OCI-LY3 (cell line): ENCODE results near the gene G6PC3.
"Not testable (repeated sequence)": the region's sequence is repeated elsewhere in the genome, so short reads cannot be mapped to it uniquely, and the experiment has no call there.

ENCODE experiments used
- H2AFZ ChIP-seq: fragments of 200-600, 300-600 bp; shearing (Covaris generic); 2 replicates; pipeline ENCODE4 v1.6.0; 2014; ENCODE audit warnings: antibody characterized with exemption, low read depth, low read length
- H3K27ac ChIP-seq: fragments of 200-600, 300-600 bp; sonication (generic); 2 replicates; pipeline ENCODE4 v1.5.1; 2014; ENCODE audit warnings: mild to moderate bottlenecking, low read length, moderate library complexity, mixed read lengths
- H3K27me3 ChIP-seq: fragments of 200-600, 300-600 bp; sonication (generic); 2 replicates; pipeline ENCODE4 v1.6.1; 2014; ENCODE audit warnings: low read depth, low read length, mixed read lengths
- H3K36me3 ChIP-seq: fragments of 200-600, 300-600 bp; sonication (generic); replicated peaks from 2 replicates; pipeline ENCODE3; 2014; ENCODE audit warnings: low read depth, low read length, mixed read lengths
- H3K4me1 ChIP-seq: fragments of 300-600, 200-600 bp; sonication (generic); 2 replicates; pipeline ENCODE4 v1.6.1; 2014; ENCODE audit warnings: low read length, mixed read lengths
- H3K4me2 ChIP-seq: fragments of 200-600, 300-600 bp; sonication (generic); 2 replicates; pipeline ENCODE4 v1.6.1; 2014; ENCODE audit warnings: low read length, mixed read lengths
- H3K4me3 ChIP-seq: fragments of 300-600, 200-600 bp; sonication (generic); 2 replicates; pipeline ENCODE4 v1.5.1; 2014; ENCODE audit warnings: antibody characterized with exemption, mild to moderate bottlenecking, low read length, moderate library complexity
- H3K79me2 ChIP-seq: fragments of 300-600, 200-600 bp; shearing (Covaris generic); 2 replicates; pipeline ENCODE4 v1.6.1; 2014; ENCODE audit warnings: mild to moderate bottlenecking, low read length, mixed read lengths
- H3K9ac ChIP-seq: fragments of 300-600, 200-600 bp; shearing (Covaris generic); 2 replicates; pipeline ENCODE4 v1.6.0; 2014; ENCODE audit warnings: mild to moderate bottlenecking, low read length, moderate library complexity
- H3K9me3 ChIP-seq: fragments of 200-600, 300-600 bp; shearing (Covaris generic); 2 replicates; pipeline ENCODE4 v1.6.1; 2014; ENCODE audit warnings: low read length, mixed read lengths; ENCODE audit not compliant: insufficient read depth
- H4K20me1 ChIP-seq: fragments of 200-600, 300-600 bp; sonication (generic); 2 replicates; pipeline ENCODE4 v1.6.1; 2016; ENCODE audit warnings: low read length, mixed read lengths; ENCODE audit not compliant: insufficient read depth
- CTCF ChIP-seq: fragments of 200-600, 300-600 bp; sonication (generic); IDR thresholded peaks from 2 replicates; pipeline ENCODE4 v1.5.1; 2014; ENCODE audit warnings: antibody characterized with exemption, low read length, low read depth
- EZH2phosphoT487 ChIP-seq: fragments of 200-600 bp; shearing (Covaris generic); IDR thresholded peaks from 2 replicates; pipeline ENCODE4 v1.6.1; 2018; ENCODE audit warnings: antibody characterized with exemption, mixed run types, low read depth

Gene G6PC3

GRCh38 chr17:44070455-44071197 lies at the start of gene G6PC3:
TSS of gene G6PC3 (plus strand) at chr17:44070735. CDS start at chr17:44070966, 231 bp downstream.
- Histone ChIP-seq H3K4me2 (peak within 1 kb of the TSS; percentile 72), H4K20me1 (no peaks in the 10 kb centered on the region), H3K9ac (peak within 1 kb of the TSS; percentile 91), H3K4me1 (peaks cover 19% of the 10 kb centered on the region), H3K4me3 (peak within 1 kb of the TSS; percentile 95), H3K79me2 (peaks cover 35% of the 10 kb centered on the region), H3K27me3 (no peaks in the 10 kb centered on the region), H3K9me3 (no peaks in the 10 kb centered on the region), H2AFZ (peak within 1 kb of the TSS; percentile 63; the same call in 1 of the 2 replicates), H3K27ac (peak within 1 kb of the TSS; percentile 80), H3K36me3 (peaks cover 2% of the 10 kb centered on the region)
- TF ChIP-seq EZH2phosphoT487 (no peak), CTCF (no peak)

- not testable (repeated sequence) for H3K27me3 ChIP-seq, H3K36me3 ChIP-seq
Measured at GRCh38 chr17:44021227-44021626, 49.3 kb upstream of the G6PC3 start.

GRCh38 chr17:44022246-44022645 lies 48.3 kb upstream of the G6PC3 start:
- no peak overlapping the region for H2AFZ ChIP-seq
- H4K20me1 ChIP-seq, result 0 out of 2 replicates have a peak, but pooled peaks cover 3% of the 10 kb centered on the region
- H3K27me3 ChIP-seq, result no peaks in the 10 kb centered on the region
- H3K79me2 ChIP-seq, result no peaks in the 10 kb centered on the region
- no peaks in the 10 kb centered on the region for H3K9me3 ChIP-seq
- H3K4me3 ChIP-seq, result no peak overlapping the region
- H3K4me2 ChIP-seq, result peak overlapping the region; percentile 43; the same call in 1 of the 2 replicates
- TF ChIP-seq EZH2phosphoT487 (no peak), CTCF (no peak)
- peaks cover 3% of the 10 kb centered on the region for H3K36me3 ChIP-seq
- peaks cover 12% of the 10 kb centered on the region for H3K4me1 ChIP-seq
- H3K27ac ChIP-seq, result no peak overlapping the region
- H3K9ac ChIP-seq, result no peak overlapping the region

More at GRCh38 chr17:44021227-44021626, 49.3 kb upstream of the G6PC3 start:
- not testable (repeated sequence) for H3K4me3 ChIP-seq, H3K79me2 ChIP-seq, H2AFZ ChIP-seq, H3K4me2 ChIP-seq, H3K9ac ChIP-seq, H4K20me1 ChIP-seq, H3K27ac ChIP-seq, H3K9me3 ChIP-seq
- peaks cover 12% of the 10 kb centered on the region for H3K4me1 ChIP-seq

- Histone ChIP-seq H3K27me3 (no peaks in the 10 kb centered on the region), H2AFZ (no peak overlapping the region), H3K9me3 (no peaks in the 10 kb centered on the region), H3K4me1 (peaks cover 12% of the 10 kb centered on the region), H3K27ac (no peak overlapping the region), H3K36me3 (peaks cover 10% of the 10 kb centered on the region), H3K4me2 (no peak overlapping the region), H3K79me2 (no peaks in the 10 kb centered on the region), H4K20me1 (0 out of 2 replicates have a peak, but pooled peaks cover 3% of the 10 kb centered on the region), H3K4me3 (no peak overlapping the region), H3K9ac (no peak overlapping the region)
- TF ChIP-seq EZH2phosphoT487 (no peak), CTCF (no peak)
Measured at GRCh38 chr17:44023545-44024270, 46.8 kb upstream of the G6PC3 start.
